NCI-H1105 treated with DMSO at 0.1 percent for 48 hours (cell line): ENCODE data around the gene FAM131C.
"Not testable (repeated sequence)": the region's sequence is repeated elsewhere in the genome, so short reads cannot be mapped to it uniquely, and the experiment has no call there.

Experiments
- DNase-seq: peaks from one replicate; lab custom pipeline; 2025; lab: John Stamatoyannopoulos, UW

FAM131C gene

DNA sequence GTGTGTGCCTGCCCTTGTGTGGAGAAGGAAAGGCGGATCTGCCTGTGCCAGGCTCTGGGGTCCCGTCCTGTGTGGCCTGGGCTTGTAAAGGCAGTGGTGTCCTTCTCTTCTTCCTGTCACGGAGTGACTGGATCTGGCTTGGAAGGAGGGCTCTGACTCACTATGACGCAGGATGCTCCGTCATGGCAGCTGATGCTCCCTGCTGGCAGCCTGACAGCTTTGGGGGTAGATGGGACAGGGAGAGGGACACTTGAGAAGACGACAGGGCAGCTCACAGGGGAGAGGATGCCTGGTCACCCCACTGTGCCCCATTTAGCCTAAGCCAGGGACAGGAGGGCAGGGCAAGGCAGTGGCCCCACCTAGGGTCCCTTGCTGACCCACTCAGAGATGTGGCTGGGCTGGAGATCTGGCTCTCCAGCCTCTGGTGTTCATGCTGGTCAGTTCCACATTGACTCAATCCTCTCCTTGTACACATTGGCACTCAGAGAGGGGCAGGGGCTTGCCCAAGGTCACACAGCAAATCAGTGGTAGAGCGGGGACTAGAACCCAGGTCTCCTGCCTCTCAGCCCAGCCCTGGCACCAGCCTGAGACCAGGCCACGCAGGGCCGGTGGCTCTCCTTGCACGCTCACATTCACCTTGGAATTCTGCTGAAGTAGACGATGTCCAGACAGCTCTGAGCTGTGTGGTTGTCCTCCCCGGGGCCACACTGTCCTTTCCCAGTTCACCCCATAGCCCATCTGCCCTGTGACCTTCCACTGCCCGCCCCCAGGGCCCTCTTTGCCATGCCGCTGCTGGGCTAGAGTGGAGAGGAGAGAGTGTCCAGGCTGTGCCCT is 2.8 kb upstream of the FAM131C start:
- no peak for DNase-seq

DNA sequence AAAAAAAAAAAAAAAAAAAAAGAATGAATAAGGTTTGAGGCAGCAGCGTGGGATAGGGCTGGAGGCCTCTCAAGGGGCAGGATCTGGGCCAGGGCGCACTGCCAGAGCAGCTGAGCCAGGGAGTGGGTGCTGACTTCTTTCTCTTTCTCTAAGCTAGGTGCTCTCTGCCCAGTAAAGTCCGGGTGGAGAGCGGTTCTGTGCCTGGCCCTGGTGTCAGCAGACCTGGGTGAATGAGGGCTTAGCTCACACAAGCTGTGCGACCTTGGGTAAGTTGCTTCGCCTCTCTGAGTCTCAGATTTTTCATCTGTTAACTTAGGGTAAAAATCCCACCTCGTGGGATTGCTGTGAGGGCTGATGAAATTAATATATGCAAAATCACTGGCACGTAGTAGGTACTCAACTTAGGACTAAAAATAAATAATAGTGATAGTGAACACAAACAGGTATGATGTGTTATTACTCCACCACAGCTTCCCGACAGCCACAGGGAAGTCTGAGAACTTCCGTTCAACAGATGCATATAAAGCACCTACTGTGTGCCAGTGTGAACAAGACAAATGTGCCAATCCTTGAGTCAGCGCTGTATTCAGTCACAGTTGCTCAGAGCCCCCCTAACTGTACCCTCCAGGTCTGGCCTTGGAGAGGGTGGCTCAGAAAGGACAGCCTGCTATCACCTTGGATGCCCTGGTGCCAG is 2.0 kb upstream of the FAM131C start:
- DNase-seq: no peak

DNA sequence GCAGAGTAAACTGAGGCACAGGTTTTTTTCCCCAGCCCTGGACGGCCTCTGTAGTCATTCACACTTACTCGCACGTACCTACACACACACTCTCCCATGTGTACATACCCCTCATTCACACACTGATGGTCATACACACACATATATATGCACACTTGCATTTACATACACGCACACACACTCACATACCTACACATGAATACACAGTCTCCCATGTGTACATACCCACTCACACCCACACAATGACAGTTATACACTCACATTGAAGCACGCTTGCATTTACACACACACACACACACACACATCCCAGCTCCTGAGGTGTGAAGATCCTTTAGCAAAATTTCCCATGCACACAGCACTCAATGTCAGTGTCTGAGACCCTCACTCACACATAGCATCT is 766 bp upstream of the FAM131C start:
- no peak for DNase-seq

DNA sequence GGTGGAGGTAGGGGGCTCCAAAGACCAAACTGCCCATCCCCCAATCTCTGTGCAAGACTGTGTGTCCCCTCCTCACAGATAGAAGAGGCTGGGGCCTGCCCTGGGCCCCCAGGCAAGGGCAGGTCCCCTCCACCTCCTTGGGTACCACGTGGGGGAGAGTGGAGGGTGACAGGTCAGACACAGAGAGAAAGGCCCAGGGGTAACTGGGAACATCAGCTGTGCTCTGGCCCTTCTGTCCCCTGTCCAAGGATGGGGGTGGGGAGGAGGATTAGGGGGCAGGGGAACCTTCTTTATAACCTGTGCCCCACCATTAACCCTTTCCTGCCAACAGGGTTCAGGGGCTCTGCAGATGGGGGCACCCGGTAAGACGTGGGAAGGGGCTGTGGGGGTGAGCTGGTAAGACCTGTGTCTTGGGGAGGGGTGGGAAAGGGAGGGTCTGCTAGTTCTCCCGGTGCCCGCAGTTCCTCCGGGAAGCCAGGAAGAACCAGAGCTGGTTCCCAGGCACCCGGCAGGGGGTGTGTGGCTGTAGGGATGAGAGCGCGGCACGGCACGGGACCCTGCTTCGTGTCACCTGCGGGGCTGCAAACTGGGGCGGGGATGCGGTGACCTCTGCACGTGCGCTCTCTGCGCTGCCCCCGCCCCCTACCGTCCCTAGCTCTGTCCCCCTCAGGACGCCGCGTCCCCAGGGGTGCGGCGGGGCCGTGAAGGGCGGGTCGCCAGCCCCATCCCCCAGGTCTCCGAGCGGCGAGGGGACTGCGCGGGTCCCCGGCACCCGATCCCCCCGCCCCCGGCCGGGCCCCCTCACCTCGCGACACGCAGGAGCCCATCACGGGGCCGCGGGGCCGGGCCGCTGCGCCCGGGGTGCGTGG is 601 bp downstream of the FAM131C start:
- no peak for DNase-seq

DNA sequence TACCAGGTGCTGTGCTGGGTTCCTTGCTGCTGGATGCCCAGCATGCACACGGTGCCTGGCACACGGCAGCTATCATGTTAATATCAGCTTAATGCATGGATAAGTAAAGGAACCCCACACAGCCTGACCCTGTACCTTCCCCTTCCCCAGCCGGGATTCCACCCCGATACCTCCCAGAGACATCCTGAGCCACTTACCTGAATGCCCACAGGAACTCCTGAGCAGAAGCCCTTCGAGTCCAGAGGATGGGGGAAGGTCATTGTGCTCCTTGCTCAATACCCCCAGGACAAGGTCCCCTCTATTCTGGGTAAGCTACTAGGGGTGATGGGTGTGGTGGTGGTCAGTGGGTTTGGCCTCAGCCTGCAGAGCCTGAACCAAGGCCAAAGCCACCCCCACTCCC is 1.4 kb downstream of the FAM131C start:
- DNase-seq: no peak

DNA sequence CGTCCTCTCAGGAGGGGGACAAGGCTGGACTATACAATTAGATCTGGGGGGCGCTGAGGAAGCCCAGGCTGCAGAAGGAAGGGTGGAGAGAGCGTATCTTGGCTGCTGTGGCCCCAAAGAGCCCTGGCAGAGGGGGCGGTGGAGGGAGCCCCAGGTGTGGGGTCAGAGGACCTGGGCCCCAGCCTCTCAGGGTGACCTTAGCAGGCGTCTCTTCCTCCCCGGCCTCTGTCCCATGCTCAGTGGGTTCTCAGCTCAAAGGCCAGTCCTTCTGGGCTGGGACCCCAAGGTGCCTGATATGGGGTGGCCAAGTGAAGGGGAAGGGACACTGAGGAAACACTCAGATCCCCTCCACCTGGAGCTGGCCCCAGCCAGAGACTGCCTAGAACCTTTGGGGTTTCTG is 1.8 kb downstream of the FAM131C start:
- DNase-seq: no peak

DNA sequence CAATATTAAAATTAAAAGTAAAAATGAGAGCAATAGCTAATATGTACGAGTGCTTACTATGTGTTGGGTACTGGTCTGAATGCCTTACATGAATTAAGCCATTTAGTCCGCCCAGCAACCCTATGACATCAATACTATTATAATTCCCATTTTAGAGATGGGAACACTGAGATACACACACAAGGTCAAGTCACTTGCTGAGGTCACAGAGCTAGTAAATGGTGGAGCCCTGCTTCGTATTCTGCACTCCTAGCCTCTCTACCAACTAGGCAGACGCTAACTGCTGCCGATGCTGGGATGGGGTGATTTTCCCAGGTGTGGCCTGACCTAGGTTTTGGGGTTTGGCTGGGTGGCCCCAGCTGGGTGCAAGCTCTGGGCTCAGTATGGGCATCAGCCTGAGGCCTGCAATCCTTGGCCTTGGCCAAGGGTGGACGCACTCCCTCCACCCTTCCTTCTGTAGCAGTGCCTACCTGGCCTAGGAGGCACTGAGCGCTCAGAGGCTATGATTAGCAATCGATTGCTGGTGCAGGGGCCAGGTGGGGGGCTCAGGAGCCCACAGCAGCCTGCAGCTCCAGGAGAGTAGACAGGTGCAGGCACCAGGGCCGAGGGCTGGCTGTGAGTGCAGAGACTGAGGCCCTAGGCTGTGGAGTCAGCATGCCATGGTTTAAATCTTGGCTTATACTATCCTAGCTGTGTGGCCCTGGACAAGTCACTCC is 2.7 kb downstream of the FAM131C start:
- DNase-seq: no peak

DNA sequence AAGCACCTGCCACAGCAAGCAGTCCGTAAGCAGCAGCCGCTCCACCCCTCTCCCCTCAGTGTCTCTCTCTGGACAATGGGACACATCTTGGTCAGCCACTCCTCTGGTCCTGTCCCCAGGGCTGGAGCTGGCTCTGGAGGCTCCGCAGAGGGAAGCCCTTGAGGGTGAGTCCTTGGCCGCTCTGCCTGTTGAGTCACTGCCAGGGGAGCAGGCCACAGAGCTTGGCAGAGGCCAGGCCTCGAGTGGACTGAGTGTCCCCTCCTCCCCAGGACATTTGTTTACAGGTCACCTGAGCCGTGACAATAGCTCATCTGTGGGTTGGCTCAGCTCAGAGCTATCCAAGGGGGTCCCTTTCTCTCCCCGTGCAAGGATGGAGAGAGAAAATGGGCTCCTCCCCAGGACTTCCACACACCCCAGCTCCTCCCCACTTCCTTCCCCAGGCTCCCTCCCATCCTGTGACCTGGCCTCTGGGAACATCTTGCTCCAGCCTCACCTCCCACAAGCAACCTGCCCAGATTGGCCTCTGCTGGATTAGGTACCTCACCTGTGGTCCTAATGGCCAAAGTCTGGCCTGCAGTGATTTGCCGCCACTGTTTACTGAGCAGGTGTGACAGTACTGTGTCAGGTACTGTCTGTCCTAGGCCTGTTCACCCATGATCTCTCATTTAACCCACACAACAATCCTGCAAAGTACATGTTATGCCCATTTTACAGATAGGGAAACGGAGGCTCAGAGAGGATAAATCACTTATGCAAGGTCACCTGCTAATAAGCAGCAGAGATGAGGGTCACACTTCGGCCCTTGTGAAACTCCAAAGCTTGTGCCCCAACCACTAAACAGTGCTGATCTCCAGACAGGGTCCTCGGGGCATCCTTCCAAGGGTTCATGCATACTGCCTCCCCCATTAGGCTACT is 4.8 kb downstream of the FAM131C start:
- no peak for DNase-seq

DNA sequence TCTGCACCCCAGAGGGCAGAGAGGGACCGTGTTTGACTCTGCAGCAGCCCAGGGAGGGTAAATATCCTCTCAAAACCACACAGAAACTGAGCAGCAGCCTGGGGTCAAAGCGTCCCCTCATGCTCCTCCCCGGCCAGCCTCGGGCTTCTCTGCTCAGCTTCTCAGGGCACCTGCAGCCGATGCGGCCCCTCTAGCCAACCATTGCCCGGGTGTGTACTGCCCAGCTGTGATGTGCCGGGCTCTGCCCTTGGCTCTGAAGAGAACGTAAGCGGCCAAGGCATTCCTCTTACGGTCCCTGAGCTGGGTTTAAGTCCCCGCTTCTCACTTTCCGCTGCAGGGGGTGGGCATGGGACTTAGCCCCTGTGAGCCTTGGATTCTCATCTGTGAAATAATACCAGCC is 5.5 kb downstream of the FAM131C start:
- DNase-seq: no peak

DNA sequence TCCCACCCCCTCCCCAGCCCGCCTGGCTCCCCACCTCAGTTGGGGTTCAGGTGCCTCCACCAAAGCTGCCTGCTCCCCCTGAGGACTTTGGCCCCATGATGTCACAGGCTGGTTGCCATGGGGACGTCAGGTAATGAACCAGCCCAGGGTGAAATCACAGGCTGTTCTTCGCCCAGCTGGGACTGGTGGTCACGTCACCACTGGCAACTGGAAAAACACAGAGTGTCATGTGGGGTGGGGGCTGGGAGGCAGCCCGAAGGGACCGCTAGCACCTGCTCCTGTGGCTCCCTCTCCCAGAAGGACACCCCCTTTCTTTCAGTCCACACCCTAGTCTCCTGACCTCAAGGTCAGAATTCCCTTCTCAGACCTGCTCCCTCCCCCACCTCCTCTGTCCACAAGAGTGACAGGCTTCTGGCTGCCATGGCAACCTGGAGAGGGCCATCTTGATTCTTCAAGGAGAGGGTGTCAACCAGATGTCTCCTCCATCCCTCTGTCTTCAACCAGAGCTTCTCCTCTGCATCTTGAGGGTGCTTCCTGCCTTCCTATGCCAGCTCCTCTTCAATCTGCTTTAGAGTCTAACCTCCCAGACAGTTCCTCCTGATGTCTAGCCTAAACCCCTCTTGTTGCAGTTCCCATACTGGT is 6.2 kb downstream of the FAM131C start:
- no peak for DNase-seq

DNA sequence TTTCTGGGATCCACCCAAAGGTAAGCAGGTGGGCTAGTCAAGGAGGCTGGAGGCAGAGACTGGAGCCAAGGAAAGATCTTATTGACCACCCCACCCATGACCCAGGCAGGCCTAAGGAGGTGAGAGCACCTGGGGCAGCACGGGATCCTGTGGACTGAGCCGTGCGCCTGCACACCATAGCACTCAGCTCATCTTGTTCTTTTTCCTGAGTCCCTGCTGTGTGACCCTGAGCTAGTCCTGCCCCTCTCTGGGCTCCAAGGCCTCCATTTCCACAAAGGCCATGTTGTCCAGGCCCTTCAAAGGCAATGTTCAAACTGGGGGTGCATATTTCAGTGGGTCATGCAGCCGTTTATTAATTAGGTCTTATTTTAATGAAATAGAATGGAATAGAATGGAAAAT is 7.2 kb downstream of the FAM131C start:
- no peak for DNase-seq

DNA sequence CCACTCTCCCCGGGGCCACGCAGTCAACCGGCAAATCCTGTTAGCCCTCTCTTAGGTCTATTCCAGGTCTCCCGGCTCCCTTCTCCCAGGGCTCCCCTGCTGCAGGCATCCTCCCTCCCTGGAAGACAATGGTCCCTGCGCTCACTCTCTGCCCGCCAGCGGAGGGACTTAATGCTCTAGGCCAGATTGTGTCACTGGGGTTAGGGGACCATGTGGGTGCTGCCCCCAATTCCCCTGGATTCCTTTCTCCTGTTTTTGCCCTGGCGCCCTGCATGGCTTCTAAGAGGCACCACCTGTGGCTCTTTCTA is 8.2 kb downstream of the FAM131C start:
- no peak for DNase-seq

DNA sequence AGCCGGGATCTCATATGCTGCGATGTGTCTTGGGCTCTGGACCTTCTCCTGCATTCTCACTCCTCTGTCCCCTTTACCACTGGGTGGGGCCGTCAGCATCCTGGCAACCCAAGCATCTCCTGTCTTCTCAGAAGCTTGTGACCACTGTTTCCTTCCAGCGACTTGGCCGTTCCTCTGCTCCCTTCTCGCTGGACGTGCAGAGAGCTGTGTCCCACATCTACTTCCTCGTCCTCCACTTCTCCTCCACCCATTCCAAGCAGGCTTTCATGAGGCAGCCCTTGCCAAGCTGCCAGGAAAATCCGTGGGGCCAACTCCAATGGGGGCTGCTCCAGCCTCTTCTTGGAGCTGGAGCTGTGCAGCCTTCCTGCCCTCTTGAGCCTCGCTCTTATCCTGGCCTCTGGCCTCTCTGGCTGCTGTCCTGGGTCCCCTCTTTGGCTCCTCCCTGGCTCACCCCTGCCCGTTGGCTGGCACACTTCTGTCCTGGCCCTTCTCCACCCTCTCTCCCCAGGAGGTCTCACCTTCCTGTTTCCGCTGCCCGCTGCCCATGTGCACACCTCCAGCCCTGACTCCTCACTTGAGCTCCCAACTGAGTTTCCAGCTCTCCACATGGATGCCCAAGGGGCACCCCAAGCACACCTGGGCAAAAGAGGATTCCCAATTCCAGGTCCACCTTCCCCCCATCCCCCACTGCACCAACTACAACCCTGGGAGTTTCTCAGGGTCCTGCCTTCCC is 8.7 kb downstream of the FAM131C start:
- DNase-seq: no peak

DNA sequence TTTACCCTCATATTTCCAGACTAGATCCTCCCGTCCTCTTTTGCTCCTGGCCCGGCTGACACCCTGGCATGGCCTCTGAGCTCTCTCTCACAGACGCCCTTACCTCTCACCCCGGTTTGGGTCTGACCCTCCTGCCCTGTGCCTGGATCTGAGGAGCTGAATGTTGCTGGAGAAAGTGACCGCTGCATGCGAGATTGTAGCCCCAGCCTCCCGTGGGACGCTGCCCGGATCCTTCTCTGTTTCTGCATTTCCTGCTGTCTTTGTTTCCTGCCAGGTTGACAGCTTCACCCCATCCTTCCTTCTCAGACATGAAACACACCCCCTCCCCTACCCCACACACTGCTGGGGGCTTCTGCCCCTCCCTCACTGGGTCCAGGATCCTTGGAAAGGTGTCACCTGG is 9.5 kb downstream of the FAM131C start:
- no peak for DNase-seq

DNA sequence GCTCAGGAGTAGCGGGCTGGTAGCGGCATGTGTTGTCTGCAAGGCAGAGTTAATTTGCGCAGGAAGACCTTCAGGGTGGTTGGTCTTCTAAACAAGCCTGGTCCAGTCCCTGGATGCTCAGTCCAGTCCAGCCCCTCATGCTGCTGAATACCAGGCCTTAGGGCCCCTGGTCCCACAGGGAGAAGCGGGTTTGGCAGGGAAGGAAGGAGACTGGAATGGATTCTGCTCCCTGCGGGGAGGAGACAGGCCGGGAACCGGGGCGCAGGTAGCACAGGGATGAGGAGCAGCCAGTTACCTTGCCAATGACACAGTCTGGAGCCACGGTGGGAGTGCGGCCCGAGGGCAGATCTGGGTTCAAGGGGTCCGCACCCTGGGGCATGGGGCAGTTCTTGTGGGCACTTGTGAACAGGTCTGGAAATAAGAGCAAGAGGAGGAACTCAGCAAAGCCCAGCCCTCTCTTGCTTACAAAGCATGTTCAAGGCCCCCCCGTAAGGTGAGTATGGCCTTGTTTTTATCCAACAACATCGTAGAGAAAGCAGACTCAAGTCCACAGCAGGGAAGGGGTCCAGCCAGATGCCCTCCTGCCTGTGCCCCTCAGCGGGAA is 10.1 kb downstream of the FAM131C start:
- no peak for DNase-seq

DNA sequence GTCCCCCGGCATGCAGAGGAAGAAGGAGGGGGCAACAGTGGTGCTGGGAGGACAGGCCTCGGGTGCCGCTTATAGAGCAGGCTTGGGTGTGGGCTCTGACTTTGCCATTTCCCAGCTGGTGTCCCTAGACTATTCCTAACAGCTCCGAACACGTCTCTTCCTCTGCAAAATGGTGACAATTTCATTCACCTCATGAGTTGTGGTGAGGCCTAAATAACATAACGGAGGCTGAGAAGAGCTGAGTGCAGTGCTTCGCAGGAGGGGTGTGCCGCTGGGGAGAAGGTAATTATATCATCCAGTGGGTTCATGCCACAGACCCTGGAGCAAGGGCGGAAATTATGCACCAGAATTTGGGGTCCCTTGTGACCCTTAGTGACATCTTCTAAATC is 10.8 kb downstream of the FAM131C start:
- DNase-seq: not testable (repeated sequence)

DNA sequence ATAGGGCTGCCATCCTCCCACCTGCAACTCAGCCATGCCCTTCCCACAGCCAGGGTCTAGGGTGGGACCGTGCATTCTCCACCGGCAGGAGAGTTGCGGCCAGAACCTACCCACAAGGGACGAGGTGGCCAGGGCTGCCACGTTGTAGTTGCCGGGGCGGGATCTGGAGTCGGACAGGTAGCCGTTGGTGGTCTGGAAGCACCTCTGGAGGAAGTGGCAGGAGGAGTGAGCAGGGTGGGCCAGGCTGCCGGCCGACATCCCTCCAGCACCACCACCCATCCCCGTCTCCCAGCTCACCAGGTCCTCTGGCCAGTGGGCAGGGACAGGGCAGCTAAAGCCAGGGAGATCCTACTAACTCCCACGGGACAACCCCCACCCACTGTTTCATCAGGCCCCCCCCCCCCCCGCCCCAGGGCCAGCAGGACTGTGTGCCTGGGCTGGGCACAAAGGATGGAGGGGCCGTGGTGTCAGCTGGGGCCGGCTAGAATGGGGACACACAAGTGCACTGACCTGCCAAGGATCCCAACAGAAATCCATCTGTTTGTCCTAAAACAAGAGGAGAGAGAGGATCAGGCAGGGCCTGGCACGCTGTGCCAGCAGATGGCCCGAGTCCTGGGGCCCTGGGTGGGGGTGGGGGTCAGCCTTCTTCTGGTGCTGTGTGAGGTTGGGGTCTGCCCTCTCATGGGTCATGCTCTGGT is 11.3 kb downstream of the FAM131C start:
- DNase-seq: not testable (repeated sequence)

DNA sequence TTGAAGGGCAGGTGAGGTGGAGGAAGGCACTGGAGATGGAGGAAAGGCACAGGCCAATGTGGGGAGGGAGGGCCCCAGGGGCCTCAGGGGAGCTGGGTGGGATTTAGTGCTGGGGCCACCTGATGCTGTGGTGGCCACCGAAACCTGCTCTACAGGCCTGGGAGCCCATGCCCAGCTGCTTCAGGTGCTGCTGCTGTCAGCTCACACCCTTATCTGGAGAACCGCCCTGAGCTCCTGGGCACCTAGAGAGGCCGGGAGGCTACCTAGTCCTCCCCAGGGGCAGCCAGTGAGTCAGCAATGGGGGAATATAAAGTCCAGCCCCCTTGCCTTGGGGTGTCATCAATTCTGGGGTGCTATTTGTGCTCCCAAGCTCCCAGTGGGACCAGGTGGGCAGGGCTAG is 12.2 kb downstream of the FAM131C start:
- no peak for DNase-seq
